ENCODE measurements around the gene PPP1R9B.
A peak's percentile ranks its signal among the peaks of the same experiment; 100 is the strongest.

Gene PPP1R9B

GRCh38 chr17:50170662-50171370, 20.3 kb upstream of the PPP1R9B start:
- TF ChIP-seq, protein P1, sequence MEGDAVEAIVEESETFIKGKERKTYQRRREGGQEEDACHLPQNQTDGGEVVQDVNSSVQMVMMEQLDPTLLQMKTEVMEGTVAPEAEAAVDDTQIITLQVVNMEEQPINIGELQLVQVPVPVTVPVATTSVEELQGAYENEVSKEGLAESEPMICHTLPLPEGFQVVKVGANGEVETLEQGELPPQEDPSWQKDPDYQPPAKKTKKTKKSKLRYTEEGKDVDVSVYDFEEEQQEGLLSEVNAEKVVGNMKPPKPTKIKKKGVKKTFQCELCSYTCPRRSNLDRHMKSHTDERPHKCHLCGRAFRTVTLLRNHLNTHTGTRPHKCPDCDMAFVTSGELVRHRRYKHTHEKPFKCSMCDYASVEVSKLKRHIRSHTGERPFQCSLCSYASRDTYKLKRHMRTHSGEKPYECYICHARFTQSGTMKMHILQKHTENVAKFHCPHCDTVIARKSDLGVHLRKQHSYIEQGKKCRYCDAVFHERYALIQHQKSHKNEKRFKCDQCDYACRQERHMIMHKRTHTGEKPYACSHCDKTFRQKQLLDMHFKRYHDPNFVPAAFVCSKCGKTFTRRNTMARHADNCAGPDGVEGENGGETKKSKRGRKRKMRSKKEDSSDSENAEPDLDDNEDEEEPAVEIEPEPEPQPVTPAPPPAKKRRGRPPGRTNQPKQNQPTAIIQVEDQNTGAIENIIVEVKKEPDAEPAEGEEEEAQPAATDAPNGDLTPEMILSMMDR (IDR thresholded peaks at IDR 0.05; ENCODE audit: low read depth, low read length), result no peak
- TF ChIP-seq EZH2phosphoT487 (IDR thresholded peaks at IDR 0.05; ENCODE audit: low read depth), result no peak
- no peak overlapping the region for H3K9ac ChIP-seq (ENCODE audit: low read length)

DNA sequence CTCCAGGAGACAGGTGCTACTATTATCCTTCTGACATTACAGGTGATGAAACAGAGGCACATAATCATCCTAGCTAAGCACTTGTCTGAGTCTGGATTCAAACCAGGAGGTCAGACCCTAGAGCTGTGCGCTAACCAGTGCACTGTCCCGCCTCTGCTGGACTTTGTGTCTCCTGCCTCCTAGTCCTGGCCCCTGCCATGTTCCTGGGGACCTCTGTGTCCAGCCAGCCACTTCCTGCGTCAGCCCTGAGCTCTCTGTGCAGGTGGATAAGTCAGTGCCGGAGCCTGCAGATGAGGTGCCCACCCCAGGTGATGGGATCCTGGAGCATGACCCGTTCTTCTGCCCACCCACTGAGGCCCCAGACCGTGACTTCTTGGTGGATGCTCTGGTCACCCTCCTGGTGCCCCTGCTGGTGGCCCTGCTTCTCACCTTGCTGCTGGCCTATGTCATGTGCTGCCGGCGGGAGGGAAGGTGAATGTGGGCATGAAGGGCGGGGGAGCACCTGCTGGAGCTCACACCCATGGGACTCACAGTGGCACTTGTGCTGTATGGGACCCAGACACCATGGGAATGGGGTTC, 19.5 kb upstream of the PPP1R9B start:
- Histone ChIP-seq H3K27ac (ENCODE audit: low read length) (no peak overlapping the region), H3K4me1 (ENCODE audit: low read length) (peaks cover 39% of the 10 kb centered on the region), H3K4me2 (ENCODE audit: low read length) (0 out of 2 replicates have a peak overlapping the region, but pooled peaks have one; percentile 86), H3K9ac (ENCODE audit: low read length) (no peak overlapping the region), H3K4me3 (ENCODE audit: low read length) (no peak overlapping the region), H2AFZ (ENCODE audit: low read depth, low read length) (no peak overlapping the region), H4K20me1 (ENCODE audit: insufficient read depth, low read length) (no peaks in the 10 kb centered on the region), H3K27me3 (ENCODE audit: low read depth, low read length) (no peaks in the 10 kb centered on the region), H3K9me3 (ENCODE audit: insufficient read depth, low read length) (no peaks in the 10 kb centered on the region), H3K79me2 (ENCODE audit: low read length) (no peaks in the 10 kb centered on the region), H3K36me3 (replicated peaks; ENCODE audit: low read depth, low read length) (no peaks in the 10 kb centered on the region)
- no peak for TF ChIP-seq EZH2phosphoT487 (IDR thresholded peaks at IDR 0.05; ENCODE audit: low read depth)
- TF ChIP-seq, protein P1 (IDR thresholded peaks at IDR 0.05; ENCODE audit: low read depth, low read length), result no peak

More at GRCh38 chr17:50170662-50171370, 20.3 kb upstream of the PPP1R9B start:
- H3K4me3 ChIP-seq (ENCODE audit: low read length), result 0 out of 2 replicates have a peak overlapping the region, but pooled peaks have one; percentile 4
- H3K79me2 ChIP-seq (ENCODE audit: low read length), result no peaks in the 10 kb centered on the region
- no peaks in the 10 kb centered on the region for H3K27me3 ChIP-seq (ENCODE audit: low read depth, low read length)
- H3K36me3 ChIP-seq (replicated peaks; ENCODE audit: low read depth, low read length), result no peaks in the 10 kb centered on the region
- H4K20me1 ChIP-seq (ENCODE audit: insufficient read depth, low read length), result no peaks in the 10 kb centered on the region
- H3K4me2 ChIP-seq (ENCODE audit: low read length), result peak overlapping the region; percentile 59
- peaks cover 37% of the 10 kb centered on the region for H3K4me1 ChIP-seq (ENCODE audit: low read length)
- no peaks in the 10 kb centered on the region for H3K9me3 ChIP-seq (ENCODE audit: insufficient read depth, low read length)
- no peak overlapping the region for H3K27ac ChIP-seq (ENCODE audit: low read length)
- H2AFZ ChIP-seq (ENCODE audit: low read depth, low read length), result no peak overlapping the region

GRCh38 chr17:50169121-50169764, 18.8 kb upstream of the PPP1R9B start:
- Histone ChIP-seq H3K27ac (ENCODE audit: low read length) (no peak overlapping the region), H4K20me1 (ENCODE audit: insufficient read depth, low read length) (no peaks in the 10 kb centered on the region), H3K36me3 (replicated peaks; ENCODE audit: low read depth, low read length) (no peaks in the 10 kb centered on the region), H3K9ac (ENCODE audit: low read length) (peak overlapping the region; percentile 67), H3K27me3 (ENCODE audit: low read depth, low read length) (no peaks in the 10 kb centered on the region), H3K4me2 (ENCODE audit: low read length) (peak overlapping the region; percentile 86), H3K9me3 (ENCODE audit: insufficient read depth, low read length) (no peaks in the 10 kb centered on the region), H2AFZ (ENCODE audit: low read depth, low read length) (peak overlapping the region; percentile 10), H3K4me3 (ENCODE audit: low read length) (peak overlapping the region; percentile 76), H3K79me2 (ENCODE audit: low read length) (no peaks in the 10 kb centered on the region), H3K4me1 (ENCODE audit: low read length) (peaks cover 47% of the 10 kb centered on the region)
- TF ChIP-seq, protein P1 (IDR thresholded peaks at IDR 0.05; ENCODE audit: low read depth, low read length), result peak; percentile 90
- no peak for TF ChIP-seq EZH2phosphoT487 (IDR thresholded peaks at IDR 0.05; ENCODE audit: low read depth)

DNA sequence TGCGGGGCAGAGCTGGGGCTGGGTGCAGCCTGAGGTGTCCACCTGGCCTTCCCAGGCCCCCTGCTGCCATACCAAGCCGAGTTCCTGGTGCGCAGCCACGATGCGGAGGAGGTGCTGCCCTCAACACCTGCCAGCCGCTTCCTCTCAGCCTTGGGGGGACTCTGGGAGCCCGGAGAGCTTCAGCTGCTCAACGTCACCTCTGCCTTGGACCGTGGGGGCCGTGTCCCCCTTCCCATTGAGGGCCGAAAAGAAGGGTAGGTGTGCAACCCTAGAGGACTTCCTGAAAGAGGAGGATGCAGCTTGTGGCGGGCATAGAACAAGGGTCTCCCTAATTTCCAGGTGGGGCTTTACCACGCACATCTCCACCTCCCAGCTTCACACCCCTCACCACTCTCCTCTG, 17.8 kb upstream of the PPP1R9B start:
- Histone ChIP-seq H3K4me2 (ENCODE audit: low read length) (peak overlapping the region; percentile 86), H3K36me3 (replicated peaks; ENCODE audit: low read depth, low read length) (no peaks in the 10 kb centered on the region), H3K79me2 (ENCODE audit: low read length) (no peaks in the 10 kb centered on the region), H3K27ac (ENCODE audit: low read length) (no peak overlapping the region), H3K4me1 (ENCODE audit: low read length) (peaks cover 56% of the 10 kb centered on the region), H3K27me3 (ENCODE audit: low read depth, low read length) (no peaks in the 10 kb centered on the region), H3K4me3 (ENCODE audit: low read length) (peak overlapping the region; percentile 76), H3K9me3 (ENCODE audit: insufficient read depth, low read length) (no peaks in the 10 kb centered on the region), H2AFZ (ENCODE audit: low read depth, low read length) (0 out of 2 replicates have a peak overlapping the region, but pooled peaks have one; percentile 10), H3K9ac (ENCODE audit: low read length) (peak overlapping the region; percentile 67), H4K20me1 (ENCODE audit: insufficient read depth, low read length) (no peaks in the 10 kb centered on the region)
- TF ChIP-seq EZH2phosphoT487 (IDR thresholded peaks at IDR 0.05; ENCODE audit: low read depth), result no peak
- TF ChIP-seq, protein P1 (IDR thresholded peaks at IDR 0.05; ENCODE audit: low read depth, low read length), result no peak

Data from OCI-LY3 (cell line).